VCaP (cell line): Measurements from ENCODE around the gene GTF2A2.
"Not testable (repeated sequence)": the region's sequence is repeated elsewhere in the genome, so short reads cannot be mapped to it uniquely, and the experiment has no call there.

Experiments used
- H3K27ac ChIP-seq: fragments of 450-650 bp; 2 replicates; pipeline ENCODE4 v1.5.1; 2017
- CTCF ChIP-seq: fragments of 450-650 bp; conservative IDR thresholded peaks from 2 replicates; pipeline ENCODE4 v1.5.1; 2017; ENCODE audit warnings: mild to moderate bottlenecking, moderate library complexity

The GTF2A2 gene

GRCh38 chr15:59644756-59645155 is 12.6 kb downstream of the GTF2A2 start:
- no peak for TF ChIP-seq CTCF
- H3K27ac ChIP-seq = no peak overlapping the region

- no peak for TF ChIP-seq CTCF
- no peak overlapping the region for H3K27ac ChIP-seq
Measured at GRCh38 chr15:59642351-59642750, 15.0 kb downstream of the GTF2A2 start.

- peak; percentile 32 for TF ChIP-seq CTCF
- H3K27ac ChIP-seq = not testable (repeated sequence)
Measured at GRCh38 chr15:59637507-59637906, 19.8 kb downstream of the GTF2A2 start.

- H3K27ac ChIP-seq = no peak overlapping the region
- TF ChIP-seq CTCF = no peak
Measured at GRCh38 chr15:59636184-59636583, 21.1 kb downstream of the GTF2A2 start.

GRCh38 chr15:59632714-59633113 is 24.6 kb downstream of the GTF2A2 start:
- TF ChIP-seq CTCF = peak; percentile 19; the same call in 1 of the 2 replicates

GRCh38 chr15:59622289-59622688 is 35.0 kb downstream of the GTF2A2 start:
- TF ChIP-seq CTCF = peak; percentile 33
- H3K27ac ChIP-seq = no peak overlapping the region

More at GRCh38 chr15:59632714-59633113, 24.6 kb downstream of the GTF2A2 start:
- H3K27ac ChIP-seq = no peak overlapping the region

- TF ChIP-seq CTCF = no peak
- H3K27ac ChIP-seq = no peak overlapping the region
Measured at GRCh38 chr15:59618406-59618805, 38.9 kb downstream of the GTF2A2 start.
